Body of pancreas (tissue), 4 donors: ENCODE data around the gene AJAP1. TPM values are rescaled to one million over a fixed set of nuclear protein-coding genes. Genes with fewer than 3 reads are reported as not detected.
A peak's percentile ranks its signal among the peaks of the same experiment; 100 is the strongest.

Source experiments
- ATAC-seq: fragments of 150-250 bp; one replicate; pipeline ENCODE4 v1.9.1; 2016
- DNase-seq, 4 donors: peaks; one replicate each; pipeline ENCODE4 v3.0.0-alpha.2; 2019
- H3K27ac ChIP-seq, 4 donors: fragments of 200-600 bp; sonication (generic); 1 replicate in 3 of 4; 2 replicates in 1 of 4; pipeline versions ENCODE4 v1.5.1 to v1.6.1; 2016 to 2019; ENCODE audit warnings: mild to moderate bottlenecking in 1 of 4, mixed read lengths in 1 of 4, moderate library complexity in 1 of 4
- H3K27me3 ChIP-seq, 2 donors: fragments of 200-600 bp; sonication (generic); one replicate each; pipeline ENCODE4 v1.6.0; 2016; ENCODE audit warnings: mild to moderate bottlenecking in 1 of 2
- H3K36me3 ChIP-seq, 2 donors: fragments of 200-600 bp; sonication (generic); replicated peaks in 1 of 2; 2 replicates each; pipeline ENCODE4 v1.5.1; 2016; ENCODE audit warnings: low read depth in 2 of 2; ENCODE audit not compliant: insufficient read depth in 1 of 2
- H3K4me1 ChIP-seq: fragments of 200-600 bp; sonication (generic); one replicate; pipeline ENCODE4 v1.6.0; 2016
- H3K4me3 ChIP-seq, 2 donors: fragments of 200-600 bp; sonication (generic); 1 replicate in 1 of 2; 2 replicates in 1 of 2; pipeline ENCODE4 v1.5.1; 2016 to 2019
- H3K9me3 ChIP-seq, 3 donors: fragments of 200-600 bp; sonication (generic); 1 replicate in 2 of 3; 2 replicates in 1 of 3; pipeline ENCODE4 v1.5.1; 2016
- POLR2A ChIP-seq, 3 donors: fragments of 450-650 bp; IDR thresholded peaks; one replicate each; pipeline ENCODE4 v1.6.1; 2016; ENCODE audit warnings: antibody characterized with exemption in 3 of 3, mild to moderate bottlenecking in 2 of 3
- WGBS, 2 donors: methylation state at CpG; one replicate each; pipeline ENCODE4 v1.1.5; 2017; 5-methylcytosine and 5-hydroxymethylcytosine counted together
- intact Hi-C: fragments of 100-400 bp; cut with DNase I; formaldehyde crosslinking; loops from one replicate; pipeline ENCODE4 v1.15.1; 2023
- total RNA-seq, 2 donors: library from RNA; depleted of rRNA; stranded (reverse); fragments of >200 nt; gene quantifications; one replicate each; pipeline ENCODE4 v1.1.0, GENCODE V29; 2016
- TF ChIP-seq, protein P1 (sequence below), 7 experiments: fragments of 450-650 bp in 4 of 7; fragments of 200-600 bp in 3 of 7; sonication (generic) in 3 of 7; IDR thresholded peaks; one replicate each; pipeline ENCODE4 v1.5.1; 2016 to 2019; ENCODE audit warnings: antibody characterized with exemption in 7 of 7

The AJAP1 gene
- total RNA-seq, 2 donors from 2014 or later: 0.66 to 2.9 TPM

DNA sequence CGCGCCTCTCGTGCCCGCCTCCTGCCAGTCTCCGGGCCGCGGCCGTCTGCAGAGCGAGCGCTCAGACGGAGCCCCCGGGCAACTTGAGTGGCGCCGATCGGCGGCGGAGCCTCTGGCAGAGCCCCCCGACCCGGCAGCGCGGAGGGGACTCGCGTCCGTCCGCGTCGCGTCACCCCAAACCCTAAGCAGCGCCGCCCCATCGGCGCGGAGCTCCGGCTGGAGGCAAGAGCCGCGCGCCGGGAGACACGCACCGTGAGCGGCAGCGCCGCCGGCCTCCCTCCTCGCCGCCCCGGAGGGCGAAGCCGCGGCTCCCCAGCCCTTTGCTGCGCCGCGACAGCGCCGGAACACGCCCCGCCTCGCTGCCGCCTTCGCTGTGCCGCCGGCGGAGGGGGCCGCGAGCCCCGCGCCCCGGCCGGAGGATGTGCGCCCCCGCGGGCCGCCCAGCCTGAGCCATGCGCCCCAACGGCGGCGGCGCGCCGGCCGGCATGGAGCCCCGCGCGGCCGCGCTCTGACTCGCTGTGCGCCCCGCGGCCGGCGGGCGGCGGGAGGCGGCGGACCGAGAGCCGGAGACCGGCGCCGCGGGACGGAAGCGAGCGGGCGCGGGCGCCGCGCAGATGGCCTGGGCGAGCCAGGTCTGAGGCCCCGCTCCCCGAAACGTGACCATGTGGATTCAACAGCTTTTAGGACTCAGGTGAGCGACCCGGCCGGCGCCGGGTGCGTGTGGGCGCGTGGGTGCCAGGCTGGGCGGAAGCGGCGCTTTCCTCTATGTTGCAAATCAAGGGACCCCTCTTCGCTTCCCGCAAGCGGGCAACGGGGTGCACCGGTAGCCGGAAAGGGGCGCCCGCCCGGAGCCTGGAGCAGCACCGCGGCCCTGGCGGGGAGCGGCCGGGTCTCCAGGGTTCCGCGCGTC is 610 bp downstream of the AJAP1 start:
- H3K4me1 ChIP-seq: peaks cover 25% of the 10 kb centered on the region
- H3K4me3 ChIP-seq: no peak overlapping the region
- 1% methylated on average over 133 of the region's 142 CpGs; no CpG with 5 or more reads in 1 of the 2 donors for WGBS, 2 donors
- peak; percentile 22 for ATAC-seq
- intact Hi-C loops: no loop called here
- DNase-seq: no peak
- peaks cover 0 to 13% of the 10 kb centered on the region in 2 donors for H3K27me3 ChIP-seq
- H3K36me3 ChIP-seq: no peaks in the 10 kb centered on the region
- no peak for TF ChIP-seq POLR2A (IDR thresholded peaks at IDR 0.05)
- TF ChIP-seq, protein P1, sequence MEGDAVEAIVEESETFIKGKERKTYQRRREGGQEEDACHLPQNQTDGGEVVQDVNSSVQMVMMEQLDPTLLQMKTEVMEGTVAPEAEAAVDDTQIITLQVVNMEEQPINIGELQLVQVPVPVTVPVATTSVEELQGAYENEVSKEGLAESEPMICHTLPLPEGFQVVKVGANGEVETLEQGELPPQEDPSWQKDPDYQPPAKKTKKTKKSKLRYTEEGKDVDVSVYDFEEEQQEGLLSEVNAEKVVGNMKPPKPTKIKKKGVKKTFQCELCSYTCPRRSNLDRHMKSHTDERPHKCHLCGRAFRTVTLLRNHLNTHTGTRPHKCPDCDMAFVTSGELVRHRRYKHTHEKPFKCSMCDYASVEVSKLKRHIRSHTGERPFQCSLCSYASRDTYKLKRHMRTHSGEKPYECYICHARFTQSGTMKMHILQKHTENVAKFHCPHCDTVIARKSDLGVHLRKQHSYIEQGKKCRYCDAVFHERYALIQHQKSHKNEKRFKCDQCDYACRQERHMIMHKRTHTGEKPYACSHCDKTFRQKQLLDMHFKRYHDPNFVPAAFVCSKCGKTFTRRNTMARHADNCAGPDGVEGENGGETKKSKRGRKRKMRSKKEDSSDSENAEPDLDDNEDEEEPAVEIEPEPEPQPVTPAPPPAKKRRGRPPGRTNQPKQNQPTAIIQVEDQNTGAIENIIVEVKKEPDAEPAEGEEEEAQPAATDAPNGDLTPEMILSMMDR (IDR thresholded peaks at IDR 0.05): peak in 1 of 7 experiments; percentile 21
- peak overlapping the region in 1 of 4 donors; percentile 34 for H3K27ac ChIP-seq
- H3K9me3 ChIP-seq: no peaks in the 10 kb centered on the region

DNA sequence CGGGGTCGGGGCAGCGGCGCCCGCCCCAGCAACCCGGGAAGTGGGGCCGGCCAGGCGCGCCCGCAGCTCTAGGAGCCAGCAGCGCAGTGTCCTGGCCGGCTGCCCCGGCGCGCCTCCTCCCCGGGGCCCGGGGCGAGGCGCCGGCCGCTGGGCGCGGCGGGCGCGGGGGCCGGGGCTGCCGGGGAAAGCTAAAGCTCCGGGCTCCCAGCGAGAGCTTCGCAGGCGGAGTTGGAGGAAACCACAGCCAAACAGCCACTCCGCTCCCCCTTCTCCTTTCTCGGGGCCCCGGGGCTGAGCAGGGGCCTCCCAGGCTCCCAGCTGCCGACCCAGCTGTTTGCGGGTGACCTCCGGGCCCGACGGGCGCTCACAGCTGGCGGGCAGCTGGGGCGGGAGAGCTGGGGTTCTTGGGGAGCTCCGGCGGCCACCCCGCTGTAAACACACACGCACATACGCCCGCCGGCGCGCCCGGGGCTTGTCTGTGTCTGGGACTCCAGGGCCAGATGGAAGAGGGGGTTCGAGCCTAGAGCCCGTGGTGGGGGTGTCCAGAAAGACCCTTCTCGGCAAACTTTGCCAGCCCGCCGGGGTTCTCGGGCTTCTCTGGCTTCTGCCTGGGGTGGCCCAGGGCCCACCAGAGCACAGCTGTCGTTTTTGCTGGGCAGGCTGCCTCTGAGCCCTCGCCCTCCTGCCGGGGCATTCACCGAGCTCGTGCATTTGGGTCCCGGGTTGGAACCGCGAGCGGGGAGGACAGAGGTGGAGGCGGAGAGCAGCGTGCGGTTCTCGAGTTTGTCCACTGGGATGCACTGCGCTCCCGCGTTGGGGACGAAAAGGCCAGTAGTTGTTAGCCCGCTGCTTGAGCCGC is 1.5 kb downstream of the AJAP1 start:
- Histone ChIP-seq H3K27me3 (peaks cover 0 to 13% of the 10 kb centered on the region in 2 donors), H3K36me3 (no peaks in the 10 kb centered on the region), H3K4me3 (no peak overlapping the region), H3K4me1 (peaks cover 25% of the 10 kb centered on the region), H3K27ac (peak overlapping the region in 1 of 4 donors; percentile 44), H3K9me3 (no peaks in the 10 kb centered on the region)
- 1% methylated on average over 37 of the region's 78 CpGs; no CpG with 5 or more reads in 1 of the 2 donors for WGBS, 2 donors
- DNase-seq (peak; percentile 45 to 61 (median 52)), ATAC-seq (peak; percentile 39)
- intact Hi-C loops: no loop called here
- TF ChIP-seq, protein P1 (IDR thresholded peaks at IDR 0.05): peak; percentile 29 to 82 (median 47)
- no peak for TF ChIP-seq POLR2A (IDR thresholded peaks at IDR 0.05)

- no peaks in the 10 kb centered on the region for H3K9me3 ChIP-seq
- peaks cover 25% of the 10 kb centered on the region for H3K4me1 ChIP-seq
- no peak overlapping the region for H3K27ac ChIP-seq
- no peaks in the 10 kb centered on the region for H3K36me3 ChIP-seq
- peaks cover 0 to 13% of the 10 kb centered on the region in 2 donors for H3K27me3 ChIP-seq
- ATAC-seq (no peak), DNase-seq (no peak)
- TF ChIP-seq, protein P1 (IDR thresholded peaks at IDR 0.05): peak in 2 of 7 experiments; percentile 1 to 30
- TF ChIP-seq POLR2A (IDR thresholded peaks at IDR 0.05): no peak
- intact Hi-C loops: no loop called here
- H3K4me3 ChIP-seq: no peak overlapping the region
- WGBS, 2 donors: 7 to 10% methylated on average over 7 to 17 of the region's 17 CpGs
These were observed 2.2 kb downstream of the AJAP1 start for GRCh38 chr1:4656533-4657140.

DNA sequence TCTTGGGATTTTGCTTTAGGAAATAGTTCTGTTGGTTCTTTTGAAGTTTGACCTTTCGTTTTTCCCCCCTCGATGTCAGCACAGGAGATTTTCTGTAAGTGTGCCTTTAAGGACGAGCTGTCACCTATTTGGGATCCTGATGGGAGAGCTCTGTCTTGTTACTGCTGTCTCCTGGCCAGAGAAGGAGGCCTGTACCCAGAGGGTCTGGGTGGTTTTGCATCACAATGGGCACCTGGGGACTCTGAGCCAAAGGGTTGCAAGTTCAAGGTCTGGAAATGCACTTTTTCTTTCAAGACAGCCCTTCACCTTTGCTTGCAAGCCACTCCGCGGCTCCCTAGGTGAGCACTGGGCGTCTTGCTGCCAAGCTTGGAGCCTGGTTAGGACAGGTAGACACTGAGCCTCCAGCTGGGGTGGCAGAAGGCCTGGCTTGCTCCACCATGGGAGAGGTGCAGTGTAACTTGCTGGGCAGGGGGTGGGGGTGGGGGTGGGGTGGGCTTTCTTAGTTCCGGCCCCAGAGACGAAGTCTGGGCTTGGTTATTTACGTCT is 2.9 kb downstream of the AJAP1 start:
- no peak overlapping the region for H3K27ac ChIP-seq
- intact Hi-C loops: no loop called here
- TF ChIP-seq, protein P1 (IDR thresholded peaks at IDR 0.05): no peak
- TF ChIP-seq POLR2A (IDR thresholded peaks at IDR 0.05): no peak
- no peaks in the 10 kb centered on the region for H3K9me3 ChIP-seq
- H3K36me3 ChIP-seq: no peaks in the 10 kb centered on the region
- DNase-seq: no peak
- ATAC-seq: no peak
- no peak overlapping the region for H3K4me3 ChIP-seq
- H3K4me1 ChIP-seq: peaks cover 23% of the 10 kb centered on the region
- peaks cover 0 to 13% of the 10 kb centered on the region in 2 donors for H3K27me3 ChIP-seq
- WGBS, 2 donors: 17 to 18% methylated on average over 8 to 9 of the region's 9 CpGs
